HEK293 (cell line): ENCODE results near the gene ZBTB43.
A peak's percentile ranks its signal among the peaks of the same experiment; 100 is the strongest.

Experiments
- CTCF ChIA-PET: fragments of 350-600 bp; formaldehyde crosslinking; extraction: SDS; loops from one replicate; lab custom pipeline; 2021; ENCODE audit warnings: antibody characterized with exemption; lab: Yijun Ruan, JAX
- POLR2A ChIA-PET: fragments of 300-600 bp; formaldehyde crosslinking; extraction: SDS; loops from one replicate; lab custom pipeline; 2020; ENCODE audit warnings: antibody characterized with exemption, inconsistent platforms; lab: Yijun Ruan, JAX
- H3K27ac ChIP-seq: fragments of 200-500 bp; sonication (Bioruptor generic); 2 replicates; pipeline ENCODE4 v1.5.1; 2014; ENCODE audit warnings: low read depth, low read length, control low read depth, inconsistent platforms; ENCODE audit errors: extremely low read depth
- H3K36me3 ChIP-seq, 2 experiments: fragments of 200-500 bp in 1 of 2; sonication (Bioruptor generic) in 1 of 2; 1 replicate in 1 of 2; 2 replicates in 1 of 2; pipeline ENCODE4 v1.5.1; 2014 to 2017; ENCODE audit warnings: inconsistent platforms in 2 of 2, low read length in 2 of 2; ENCODE audit not compliant: control insufficient read depth in 2 of 2, insufficient read depth in 1 of 2
- H3K4me1 ChIP-seq: fragments of 200-500 bp; sonication (Bioruptor generic); 2 replicates; pipeline ENCODE4 v1.5.1; 2014; ENCODE audit warnings: mild to moderate bottlenecking, low read length, inconsistent platforms; ENCODE audit not compliant: control insufficient read depth, insufficient read depth
- H3K4me3 ChIP-seq: 2 replicates; pipeline ENCODE4 v1.5.1; 2011; ENCODE audit warnings: low read depth, mild to moderate bottlenecking, control low read depth, low read length, moderate library complexity
- H3K9me3 ChIP-seq: fragments of 200-500 bp; sonication (Bioruptor generic); 2 replicates; pipeline ENCODE4 v1.5.1; 2014; ENCODE audit warnings: low read depth, low read length, inconsistent platforms; ENCODE audit not compliant: control insufficient read depth, insufficient read depth
- GLI2 ChIP-seq: fragments of 450-650 bp; formaldehyde crosslinking; IDR thresholded peaks from 2 replicates; pipeline ENCODE4; 2017; ENCODE audit warnings: missing biosample characterization, missing genetic modification characterization, low read depth, borderline replicate concordance
- MYNN ChIP-seq: fragments of 450-650 bp; formaldehyde crosslinking; IDR thresholded peaks from 2 replicates; pipeline ENCODE4 v1.5.1; 2016; ENCODE audit warnings: missing biosample characterization, missing genetic modification characterization, borderline replicate concordance
- PRDM10 ChIP-seq: fragments of 450-650 bp; formaldehyde crosslinking; IDR thresholded peaks from 2 replicates; pipeline ENCODE4 v1.5.1; 2016; ENCODE audit warnings: missing biosample characterization, missing genetic modification characterization
- RBAK ChIP-seq: fragments of 450-650 bp; formaldehyde crosslinking; IDR thresholded peaks from 2 replicates; pipeline ENCODE4 v1.5.1; 2016; ENCODE audit warnings: missing biosample characterization, missing genetic modification characterization
- SETDB1 ChIP-seq: IDR thresholded peaks from one replicate; pipeline ENCODE4 v1.6.1; 2017; ENCODE audit warnings: mild to moderate bottlenecking, low read length, moderate library complexity, mixed read lengths; ENCODE audit not compliant: insufficient read length
- SP2 ChIP-seq: fragments of 450-650 bp; formaldehyde crosslinking; IDR thresholded peaks from 2 replicates; pipeline ENCODE4 v1.5.1; 2016; ENCODE audit warnings: missing biosample characterization, missing genetic modification characterization
- SP3 ChIP-seq: fragments of 450-650 bp; formaldehyde crosslinking; IDR thresholded peaks from 2 replicates; pipeline ENCODE4 v1.5.1; 2016; ENCODE audit warnings: missing biosample characterization, missing genetic modification characterization
- ZBTB17 ChIP-seq: fragments of 450-650 bp; formaldehyde crosslinking; IDR thresholded peaks from 2 replicates; pipeline ENCODE4 v1.5.1; 2016; ENCODE audit warnings: missing biosample characterization, missing genetic modification characterization
- ZBTB8A ChIP-seq: fragments of 450-650 bp; formaldehyde crosslinking; IDR thresholded peaks from 2 replicates; pipeline ENCODE4 v1.5.1; 2016; ENCODE audit warnings: missing biosample characterization, missing genetic modification characterization
- ZNF10 ChIP-seq: fragments of 450-650 bp; formaldehyde crosslinking; IDR thresholded peaks from 2 replicates; pipeline ENCODE4 v1.5.1; 2017; ENCODE audit warnings: missing biosample characterization, missing genetic modification characterization
- ZNF114 ChIP-seq: fragments of 450-650 bp; formaldehyde crosslinking; IDR thresholded peaks from 2 replicates; pipeline ENCODE4 v1.5.0; 2017; ENCODE audit warnings: missing biosample characterization, missing genetic modification characterization
- ZNF155 ChIP-seq: fragments of 450-650 bp; formaldehyde crosslinking; IDR thresholded peaks from 2 replicates; pipeline ENCODE4 v1.5.1; 2016; ENCODE audit warnings: missing biosample characterization, missing genetic modification characterization
- ZNF19 ChIP-seq: fragments of 450-650 bp; formaldehyde crosslinking; IDR thresholded peaks from 2 replicates; pipeline ENCODE4; 2016; ENCODE audit warnings: missing biosample characterization, missing genetic modification characterization, low read depth
- ZNF239 ChIP-seq: fragments of 450-650 bp; formaldehyde crosslinking; IDR thresholded peaks from 2 replicates; pipeline ENCODE4 v1.5.1; 2016; ENCODE audit warnings: missing biosample characterization, missing genetic modification characterization
- ZNF26 ChIP-seq: fragments of 450-650 bp; formaldehyde crosslinking; IDR thresholded peaks from 2 replicates; pipeline ENCODE4 v1.5.1; 2016; ENCODE audit warnings: missing biosample characterization, missing genetic modification characterization
- ZNF302 ChIP-seq: fragments of 450-650 bp; formaldehyde crosslinking; IDR thresholded peaks from 2 replicates; pipeline ENCODE4 v1.5.1; 2016; ENCODE audit warnings: missing biosample characterization, missing genetic modification characterization, low read depth
- ZNF362 ChIP-seq: fragments of 450-650 bp; formaldehyde crosslinking; IDR thresholded peaks from 2 replicates; pipeline ENCODE4 v1.5.1; 2016; ENCODE audit warnings: missing biosample characterization, missing genetic modification characterization
- ZNF473 ChIP-seq: fragments of 450-650 bp; formaldehyde crosslinking; IDR thresholded peaks from 2 replicates; pipeline ENCODE4 v1.5.1; 2017; ENCODE audit warnings: missing biosample characterization, missing genetic modification characterization
- ZSCAN23 ChIP-seq: fragments of 450-650 bp; formaldehyde crosslinking; IDR thresholded peaks from 2 replicates; pipeline ENCODE4 v1.5.1; 2016; ENCODE audit warnings: missing biosample characterization, missing genetic modification characterization
- TF ChIP-seq, protein P1 (sequence below): fragments of 450-650 bp; formaldehyde crosslinking; IDR thresholded peaks from 2 replicates; pipeline ENCODE4 v1.5.1; 2016; ENCODE audit warnings: missing biosample characterization, missing genetic modification characterization, low read depth
- TF ChIP-seq, protein P2 (sequence below): fragments of 450-650 bp; formaldehyde crosslinking; IDR thresholded peaks from 2 replicates; pipeline ENCODE4 v1.5.1; 2016; ENCODE audit warnings: missing biosample characterization, missing genetic modification characterization

The ZBTB43 gene

DNA sequence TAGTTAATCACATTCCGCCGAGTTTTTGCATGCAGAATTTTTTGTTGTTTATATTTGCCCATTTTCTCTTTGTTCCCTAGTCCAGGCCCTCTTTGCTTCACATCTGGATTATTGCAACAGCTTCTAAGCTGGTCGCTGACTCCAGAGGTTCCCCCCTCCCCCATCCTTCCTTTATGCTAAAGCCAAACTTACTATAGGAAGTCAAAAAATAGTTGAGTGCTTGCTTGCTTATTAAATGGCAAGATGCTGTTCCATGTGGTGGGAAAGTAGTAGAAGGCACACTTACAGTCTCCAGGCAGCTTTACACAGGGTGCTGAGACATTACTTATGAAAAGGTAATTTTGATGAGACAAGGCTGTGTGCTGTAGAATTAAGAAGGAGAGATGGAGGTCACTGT is 56.9 kb downstream of the ZBTB43 start:
- Histone ChIP-seq H3K36me3 (peaks cover 0 to 31% of the 10 kb centered on the region in 2 experiments; a peak in 1 of 3 replicates), H3K9me3 (no peaks in the 10 kb centered on the region), H3K27ac (no peak overlapping the region; the same call in 1 of the 2 replicates), H3K4me3 (peak overlapping the region; percentile 92), H3K4me1 (peaks cover 3% of the 10 kb centered on the region; the same call in 1 of the 2 replicates)
- ChIA-PET CTCF (interaction anchor here (0.5 kb wide), 1 partner anchor 1078 kb away, joined by 3 read pairs; no protein-coding TSS in a partner anchor), POLR2A (no interaction called here)
- TF ChIP-seq SP3 (tag by site-specific recombination) (0 out of 2 replicates have a peak, but pooled peaks have one; percentile 5), ZNF155 (tag by site-specific recombination) (no peak), ZNF302 (peak; percentile 42; the same call in 1 of the 2 replicates)

DNA sequence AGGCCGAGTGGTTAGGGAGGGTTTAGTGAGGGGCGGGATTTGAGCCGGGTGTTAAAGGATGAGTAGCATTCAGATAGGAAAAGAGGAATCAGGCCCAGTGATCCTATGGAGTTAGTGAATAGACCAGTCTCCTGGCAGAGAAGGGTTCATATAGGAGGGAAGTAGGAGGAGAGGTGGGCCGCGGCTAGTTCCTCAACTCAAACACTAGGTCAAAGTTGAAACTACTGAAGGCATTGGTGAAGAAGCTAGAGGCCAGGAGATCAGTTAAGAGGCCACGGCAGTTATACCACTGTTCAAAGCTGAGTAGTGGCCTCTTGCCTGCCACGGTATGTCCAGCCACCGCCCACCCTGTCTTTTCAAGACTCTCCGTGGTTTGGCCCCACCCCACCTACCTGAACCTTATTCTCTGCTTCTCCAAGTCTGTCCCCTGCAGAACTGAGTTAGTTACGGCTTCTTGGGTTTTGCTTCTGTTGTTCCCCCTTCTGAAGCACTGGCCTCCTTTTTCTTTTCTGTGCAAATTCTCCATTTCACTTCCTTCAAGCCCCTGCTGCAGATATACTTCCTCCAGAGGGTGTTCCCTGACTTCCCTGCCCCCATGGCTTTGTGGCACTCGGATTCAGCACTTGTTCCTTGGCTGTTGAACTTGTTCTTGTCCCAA is 57.4 kb downstream of the ZBTB43 start:
- Histone ChIP-seq H3K4me1 (peaks cover 3% of the 10 kb centered on the region; the same call in 1 of the 2 replicates), H3K27ac (no peak overlapping the region), H3K4me3 (no peak overlapping the region; the same call in 1 of the 2 replicates), H3K36me3 (peaks cover 0 to 33% of the 10 kb centered on the region in 2 experiments; a peak in 1 of 3 replicates), H3K9me3 (no peaks in the 10 kb centered on the region)
- TF ChIP-seq ZNF114 (no peak), ZNF19 (tag by site-specific recombination) (no peak), SETDB1 (no peak), ZBTB8A (tag by site-specific recombination) (no peak), ZNF10 (no peak), MYNN (tag by site-specific recombination) (no peak), ZBTB17 (tag by site-specific recombination) (no peak; the same call in 1 of the 2 replicates), PRDM10 (tag by site-specific recombination) (peak; percentile 39), ZNF362 (tag by site-specific recombination) (no peak), ZNF239 (tag by site-specific recombination) (no peak), ZNF26 (tag by site-specific recombination) (no peak), ZSCAN23 (tag by site-specific recombination) (no peak), SP2 (tag by site-specific recombination) (peak; percentile 43), ZNF473 (tag by site-specific recombination) (no peak), RBAK (no peak), GLI2 (no peak)
- TF ChIP-seq, protein P1, sequence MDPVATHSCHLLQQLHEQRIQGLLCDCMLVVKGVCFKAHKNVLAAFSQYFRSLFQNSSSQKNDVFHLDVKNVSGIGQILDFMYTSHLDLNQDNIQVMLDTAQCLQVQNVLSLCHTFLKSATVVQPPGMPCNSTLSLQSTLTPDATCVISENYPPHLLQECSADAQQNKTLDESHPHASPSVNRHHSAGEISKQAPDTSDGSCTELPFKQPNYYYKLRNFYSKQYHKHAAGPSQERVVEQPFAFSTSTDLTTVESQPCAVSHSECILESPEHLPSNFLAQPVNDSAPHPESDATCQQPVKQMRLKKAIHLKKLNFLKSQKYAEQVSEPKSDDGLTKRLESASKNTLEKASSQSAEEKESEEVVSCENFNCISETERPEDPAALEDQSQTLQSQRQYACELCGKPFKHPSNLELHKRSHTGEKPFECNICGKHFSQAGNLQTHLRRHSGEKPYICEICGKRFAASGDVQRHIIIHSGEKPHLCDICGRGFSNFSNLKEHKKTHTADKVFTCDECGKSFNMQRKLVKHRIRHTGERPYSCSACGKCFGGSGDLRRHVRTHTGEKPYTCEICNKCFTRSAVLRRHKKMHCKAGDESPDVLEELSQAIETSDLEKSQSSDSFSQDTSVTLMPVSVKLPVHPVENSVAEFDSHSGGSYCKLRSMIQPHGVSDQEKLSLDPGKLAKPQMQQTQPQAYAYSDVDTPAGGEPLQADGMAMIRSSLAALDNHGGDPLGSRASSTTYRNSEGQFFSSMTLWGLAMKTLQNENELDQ (tag by site-specific recombination) = no peak
- TF ChIP-seq, protein P2, sequence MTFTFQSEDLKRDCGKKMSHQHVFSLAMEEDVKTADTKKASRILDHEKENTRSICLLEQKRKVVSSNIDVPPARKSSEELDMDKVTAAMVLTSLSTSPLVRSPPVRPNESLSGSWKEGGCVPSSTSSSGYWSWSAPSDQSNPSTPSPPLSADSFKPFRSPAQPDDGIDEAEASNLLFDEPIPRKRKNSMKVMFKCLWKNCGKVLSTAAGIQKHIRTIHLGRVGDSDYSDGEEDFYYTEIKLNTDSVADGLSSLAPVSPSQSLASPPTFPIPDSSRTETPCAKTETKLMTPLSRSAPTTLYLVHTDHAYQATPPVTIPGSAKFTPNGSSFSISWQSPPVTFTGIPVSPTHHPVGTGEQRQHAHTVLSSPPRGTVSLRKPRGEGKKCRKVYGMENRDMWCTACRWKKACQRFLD (tag by site-specific recombination) = no peak
- POLR2A ChIA-PET = no interaction called here
- CTCF ChIA-PET = interaction anchor here (0.6 kb wide), 1 partner anchor 337 kb away, joined by 3 read pairs; no protein-coding TSS in a partner anchor
